CD4-positive, alpha-beta T cell treated with Interleukin-12 subunit alpha and Interleukin-12 subunit beta, for 1 hour (primary cell): Measurements from ENCODE around the gene HPS1.
A peak's percentile ranks its signal among the peaks of the same experiment; 100 is the strongest.

Experiments used
- DNase-seq: peaks from one replicate; pipeline ENCODE4 v3.0.0-alpha.2; 2020

The HPS1 gene

DNA sequence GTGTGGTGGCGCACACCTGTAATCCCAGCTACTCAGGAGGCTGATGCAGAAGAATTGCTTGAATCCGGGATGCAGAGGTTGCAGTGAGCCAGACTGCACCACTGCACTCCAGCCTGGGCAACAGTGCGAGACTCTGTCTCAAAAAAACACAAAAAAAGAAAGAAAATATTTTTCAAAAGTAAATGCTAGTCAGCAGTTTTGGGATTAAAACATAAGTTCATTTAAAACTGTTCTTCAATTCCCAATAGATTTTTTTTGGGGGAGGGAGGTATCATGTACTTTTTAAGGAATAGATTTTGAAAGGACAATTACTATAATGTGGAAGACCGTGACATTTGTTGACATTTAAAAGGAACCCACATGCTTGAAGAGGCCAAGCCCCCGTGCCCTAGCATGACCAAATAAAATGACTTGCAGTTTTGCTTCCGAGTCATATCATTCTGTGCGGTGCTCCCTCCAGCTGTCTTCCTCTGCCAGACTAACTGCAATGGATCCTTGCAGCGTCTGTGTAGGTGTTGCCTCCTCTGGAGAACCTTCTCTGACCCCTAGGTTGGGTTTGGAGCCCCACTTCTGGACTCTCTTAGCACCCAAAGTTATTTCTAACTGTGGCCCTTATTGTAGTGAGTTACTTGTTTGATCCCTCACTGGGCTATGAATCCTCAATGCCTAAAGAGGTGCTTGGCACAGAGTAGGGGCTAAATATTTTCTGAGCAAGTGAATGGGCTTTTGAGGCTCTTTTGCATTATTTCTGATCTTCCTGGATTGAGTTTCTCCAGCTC is 17.4 kb upstream of the HPS1 start:
- DNase-seq, result no peak

DNA sequence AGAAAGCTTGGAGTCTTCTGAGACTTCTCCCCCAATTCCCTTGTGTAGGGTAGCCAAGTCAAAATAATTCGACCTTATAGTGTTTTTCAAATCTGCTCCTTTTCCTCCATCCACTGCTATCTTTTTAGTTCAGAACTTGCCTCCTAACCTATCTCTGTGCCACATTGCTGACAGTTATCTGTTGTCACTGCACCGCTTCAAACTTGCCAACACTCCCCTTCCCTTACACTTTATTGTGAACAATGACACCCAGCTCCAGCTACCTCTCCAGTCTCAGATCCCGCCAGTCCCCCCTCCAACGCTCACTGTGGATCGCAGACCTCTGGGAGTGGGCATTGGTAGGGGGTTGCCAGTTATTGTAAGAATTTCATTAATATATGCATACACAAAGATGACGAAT is 16.3 kb upstream of the HPS1 start:
- no peak for DNase-seq

DNA sequence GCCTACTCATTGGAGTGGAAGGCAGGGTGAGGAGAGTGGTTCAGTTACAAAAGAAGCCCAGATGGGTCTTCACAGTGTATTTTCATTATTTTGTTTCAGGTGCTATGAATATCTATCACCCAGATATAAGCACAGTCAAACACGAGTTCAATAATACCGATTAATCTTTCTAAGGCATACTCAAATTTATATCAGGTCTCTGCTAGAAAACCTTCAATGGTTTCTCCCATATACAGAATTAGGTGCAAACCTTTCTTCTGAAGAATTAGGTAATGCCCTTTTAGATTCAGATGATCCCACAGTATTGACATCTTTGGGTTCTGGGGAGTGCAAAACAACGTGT is 14.7 kb upstream of the HPS1 start:
- DNase-seq, result no peak

DNA sequence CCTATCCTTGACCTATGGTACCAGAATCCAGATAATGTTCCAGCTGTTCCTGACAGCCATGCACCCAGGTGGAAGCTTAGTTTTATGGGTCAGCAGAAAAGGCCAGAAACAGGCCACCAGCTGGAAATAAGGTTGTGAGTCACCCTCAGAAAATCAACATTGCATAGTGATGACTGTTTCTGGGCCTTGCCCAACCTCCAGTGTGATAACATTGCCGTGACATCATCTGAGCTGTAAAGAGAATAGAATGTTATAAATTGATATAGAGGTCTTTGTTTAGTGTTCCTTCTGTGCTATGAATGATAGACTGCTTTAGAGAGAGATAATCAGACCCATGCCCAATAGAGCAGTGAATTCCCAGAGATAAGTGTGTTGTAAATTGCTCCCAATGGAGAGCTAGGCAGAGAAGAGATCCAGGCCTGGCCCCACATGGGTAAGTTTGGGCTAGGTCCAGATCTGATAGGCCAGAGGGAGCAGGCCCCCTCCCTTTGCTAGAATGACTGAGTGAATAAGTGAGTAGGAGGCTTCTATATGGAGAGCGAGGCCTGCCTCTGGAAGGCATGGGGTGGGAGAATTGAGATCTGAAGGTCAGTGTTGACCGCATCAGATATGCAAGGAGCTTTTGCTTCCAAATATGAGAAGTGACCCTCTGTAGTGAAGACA is 14.2 kb upstream of the HPS1 start:
- DNase-seq, result no peak

DNA sequence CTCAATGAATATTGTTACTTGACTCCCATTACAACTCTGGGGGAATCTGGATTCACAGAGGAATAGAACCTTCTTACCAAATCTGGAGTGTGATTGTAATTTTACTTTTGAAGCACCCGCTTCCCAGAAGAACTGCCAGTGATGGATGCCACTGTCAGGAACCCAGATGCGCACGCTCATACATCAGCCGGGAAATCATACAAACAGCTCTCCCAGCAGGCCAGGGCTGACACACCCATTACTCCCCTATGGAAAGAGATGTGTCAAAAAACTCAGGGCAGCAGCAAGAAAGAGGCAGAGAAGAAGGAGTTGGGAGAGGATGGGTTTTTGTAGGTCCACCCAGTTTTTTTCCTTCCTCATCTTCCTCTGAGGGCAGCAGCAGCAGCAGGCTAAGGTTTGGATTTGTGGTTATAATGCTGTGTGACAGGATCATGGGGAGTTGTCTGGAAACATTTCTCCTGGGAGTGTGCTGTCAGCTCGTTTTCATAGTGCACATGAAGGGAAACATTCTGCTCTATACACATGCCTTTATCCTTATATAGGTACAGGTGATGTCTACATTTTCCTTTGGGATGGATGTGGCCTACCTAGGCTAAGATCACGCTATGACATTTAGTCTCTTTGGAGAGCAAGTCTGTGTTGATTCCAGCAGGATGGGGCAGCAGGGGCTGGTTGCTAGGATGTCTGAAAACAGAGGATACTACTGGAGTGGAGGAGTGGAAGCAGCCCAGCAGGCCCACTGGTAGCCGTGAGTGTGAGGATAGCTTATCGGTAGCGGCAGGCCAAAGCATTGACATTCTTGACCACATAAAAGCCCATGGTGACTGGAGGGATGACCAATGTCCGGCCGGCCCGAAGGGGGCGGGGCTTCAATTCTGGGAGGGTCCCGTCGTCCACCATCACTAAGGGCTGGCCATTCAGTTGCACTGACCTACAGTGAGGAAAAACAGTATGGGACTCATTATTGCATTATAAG is 12.4 kb upstream of the HPS1 start:
- DNase-seq, result no peak

DNA sequence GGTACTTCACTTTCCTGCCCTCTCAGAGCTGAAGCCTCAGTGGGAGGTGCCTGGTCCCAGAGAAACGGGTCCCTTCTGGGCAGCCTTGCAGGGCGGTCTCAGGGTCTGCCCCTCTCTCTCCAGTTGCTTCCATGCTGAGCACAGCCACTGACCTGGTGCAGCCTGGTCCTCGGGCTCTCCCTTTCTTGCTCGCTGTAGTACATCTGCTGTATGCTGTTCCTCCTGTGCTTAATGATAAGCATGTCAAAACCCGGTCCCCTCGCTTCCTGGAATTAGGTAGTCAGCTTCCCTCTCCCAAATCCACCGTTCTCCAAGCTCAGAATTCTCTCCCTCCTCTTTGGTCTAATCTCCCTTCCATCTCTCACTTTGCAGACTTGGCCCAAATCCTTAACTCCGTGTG is 11.0 kb upstream of the HPS1 start:
- no peak for DNase-seq

DNA sequence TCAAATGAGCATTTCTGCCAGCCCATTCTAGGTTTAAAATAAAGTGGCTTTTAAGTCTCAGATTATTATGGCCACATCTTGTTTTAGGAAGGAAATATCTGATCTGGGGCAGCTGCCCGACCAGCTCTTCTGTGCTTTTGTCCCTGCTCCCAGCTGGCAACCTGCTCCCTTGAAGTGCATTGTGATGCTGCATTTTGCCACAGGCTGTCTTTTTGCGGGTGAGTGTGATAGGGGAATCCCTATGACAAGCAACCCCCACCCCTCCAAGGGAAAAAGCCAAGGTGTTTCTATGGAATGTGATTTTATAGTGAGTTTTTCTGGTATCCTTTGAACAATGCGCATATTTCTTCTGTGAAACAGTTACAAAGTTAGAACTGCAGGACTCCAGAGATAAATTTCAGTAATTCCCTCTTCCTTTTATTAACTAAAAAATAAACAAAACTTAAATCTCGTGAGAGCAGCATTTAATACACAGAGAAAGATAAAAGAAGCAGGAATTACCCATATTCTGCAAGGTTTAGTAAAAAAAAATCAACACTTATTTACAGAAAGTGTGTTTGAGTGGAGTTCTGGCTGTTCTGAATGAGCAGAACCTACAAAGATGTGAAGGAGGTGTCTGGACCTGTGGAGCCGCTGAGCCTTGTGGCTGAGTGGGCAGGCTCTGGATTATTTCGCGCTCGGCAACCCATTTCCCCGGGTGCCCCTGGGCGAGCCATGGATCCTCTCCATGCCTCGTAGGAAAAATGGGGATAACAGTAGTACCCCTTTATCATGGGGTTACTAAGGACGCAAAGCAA is 10.1 kb upstream of the HPS1 start:
- DNase-seq, result no peak

DNA sequence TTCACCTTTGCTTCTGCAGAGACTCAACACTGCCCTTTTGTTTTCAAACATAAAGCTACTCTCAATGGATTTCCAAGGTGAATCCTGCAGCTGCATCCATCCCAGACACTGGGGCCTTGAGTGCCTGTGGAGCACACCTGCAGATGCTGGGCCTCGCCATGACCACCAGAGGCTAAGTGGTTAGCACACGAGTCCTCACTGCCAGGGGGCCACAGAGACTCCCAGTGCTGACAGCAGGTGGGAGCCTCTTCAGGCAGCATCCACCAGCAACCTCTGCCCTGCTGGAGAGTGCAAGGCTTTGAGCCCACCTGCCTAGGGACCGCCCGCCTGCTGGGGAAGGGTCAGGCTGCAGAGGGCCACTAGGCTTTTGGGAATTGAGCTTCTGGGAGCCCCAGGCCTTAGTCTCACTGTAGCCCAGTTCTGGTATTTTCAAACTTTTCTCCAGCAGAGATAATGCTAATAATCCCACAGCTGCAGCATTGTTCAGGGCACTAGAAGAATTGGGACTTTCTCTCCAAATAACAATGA is 9.4 kb upstream of the HPS1 start:
- no peak for DNase-seq

DNA sequence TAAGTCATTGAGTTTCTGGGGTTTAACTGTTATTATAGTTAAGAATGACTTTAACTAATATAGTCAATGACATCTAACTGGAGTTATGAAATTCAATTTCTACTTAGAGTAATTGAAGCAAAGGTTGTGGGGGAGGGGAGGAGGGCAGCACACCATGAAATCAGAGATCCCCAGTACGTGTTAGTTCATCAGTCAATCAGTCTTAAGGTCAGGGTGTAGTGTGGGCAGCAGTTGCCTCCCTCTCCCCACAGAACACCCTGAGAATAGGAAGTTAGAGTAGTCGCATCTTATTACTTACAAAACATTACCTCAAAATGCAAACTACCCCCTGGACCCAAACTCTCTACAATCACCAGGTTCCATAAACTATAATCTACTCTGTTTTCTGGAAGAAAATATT is 7.0 kb upstream of the HPS1 start:
- no peak for DNase-seq

DNA sequence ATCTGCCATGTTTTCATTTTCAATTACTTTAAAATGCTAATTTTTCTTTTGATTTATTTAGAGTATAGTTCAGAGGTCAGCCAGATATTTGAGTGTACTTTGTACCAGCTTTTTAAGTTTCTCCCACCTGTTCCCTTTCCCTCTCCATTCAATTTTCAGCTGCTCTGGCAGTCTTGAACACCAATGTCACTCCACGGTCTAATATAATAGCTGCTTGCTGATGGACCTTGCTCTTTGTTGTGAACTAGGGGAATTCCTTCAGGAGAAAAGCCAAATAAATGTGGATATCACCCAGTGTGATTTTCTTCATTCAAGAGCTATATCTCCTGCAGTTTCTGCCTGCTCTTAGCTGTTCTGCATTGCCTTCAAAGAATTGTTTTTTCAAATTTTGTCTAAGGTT is 3.9 kb upstream of the HPS1 start:
- no peak for DNase-seq

DNA sequence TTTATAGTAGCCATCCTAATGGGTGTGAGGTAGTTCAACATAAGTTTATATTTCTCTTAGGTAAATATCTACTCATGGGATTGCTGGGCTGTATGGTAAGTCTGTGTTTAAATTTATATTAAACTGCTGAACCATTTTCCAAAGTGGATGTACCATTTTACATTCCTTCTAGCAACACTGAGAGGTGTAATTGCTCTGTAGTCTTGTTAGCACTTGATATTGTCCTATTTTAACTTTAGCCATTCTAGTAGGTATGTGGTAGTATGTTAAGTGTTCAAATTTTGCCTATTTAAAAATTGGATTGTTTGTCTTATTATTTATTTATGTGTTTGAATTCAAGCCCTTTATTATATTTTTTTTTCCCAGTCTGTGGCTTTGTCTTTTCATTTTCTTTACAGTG is 2.6 kb upstream of the HPS1 start:
- DNase-seq, result no peak

DNA sequence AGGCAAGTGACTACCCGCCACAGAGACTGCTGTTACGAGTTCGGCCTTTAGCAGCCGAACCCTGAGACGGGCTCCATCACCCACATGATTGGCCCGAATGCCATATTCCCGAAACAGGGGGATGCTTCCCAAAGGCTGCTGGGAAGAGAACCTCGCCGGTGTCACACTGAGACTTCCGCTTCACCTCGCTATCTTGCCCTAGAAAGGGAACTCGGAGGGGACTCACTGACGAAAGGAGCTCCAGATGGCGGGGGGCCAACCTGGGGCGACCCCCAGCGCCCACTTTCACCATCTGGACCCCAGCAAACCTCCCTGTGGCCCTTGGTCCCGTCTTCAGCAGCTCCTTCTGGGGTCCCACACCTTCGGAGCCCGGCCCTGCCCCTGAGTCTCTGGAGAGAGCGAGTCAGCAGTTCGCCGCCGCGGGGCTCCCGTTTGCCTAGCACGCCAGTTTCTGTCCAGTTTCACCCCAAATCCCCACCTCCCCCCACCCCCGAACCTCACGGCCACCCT is 529 bp downstream of the HPS1 start:
- peak; percentile 23 for DNase-seq

DNA sequence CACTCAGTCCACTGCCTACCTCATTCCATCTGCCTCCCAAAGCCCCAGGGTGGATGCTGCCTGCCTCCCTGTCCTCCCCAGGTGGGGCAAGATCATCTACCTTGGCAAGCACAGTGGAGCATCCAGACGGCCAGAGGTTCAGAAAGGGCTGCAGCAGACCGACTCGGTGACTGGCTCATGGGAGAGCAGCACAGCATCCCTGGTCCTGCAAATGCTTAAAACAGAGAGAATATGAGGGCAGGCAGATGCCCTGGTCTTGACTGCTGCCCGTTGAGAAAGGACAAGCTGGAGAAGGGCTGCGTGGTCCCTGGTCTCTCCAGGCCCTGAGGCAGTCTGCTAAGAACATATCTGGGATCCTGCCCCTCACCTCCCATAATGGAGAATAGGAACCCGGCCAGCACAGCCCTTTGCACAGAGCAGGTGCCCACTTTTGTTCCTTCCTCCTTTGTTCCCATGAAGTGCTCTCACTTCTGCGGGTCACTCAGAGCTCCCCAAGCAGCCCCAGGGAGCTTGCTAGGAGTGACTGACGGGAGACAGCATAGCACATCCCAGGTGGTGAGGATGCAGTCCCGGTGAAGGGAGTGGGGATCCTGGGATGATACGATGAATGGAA is 1.4 kb downstream of the HPS1 start:
- DNase-seq, result no peak

DNA sequence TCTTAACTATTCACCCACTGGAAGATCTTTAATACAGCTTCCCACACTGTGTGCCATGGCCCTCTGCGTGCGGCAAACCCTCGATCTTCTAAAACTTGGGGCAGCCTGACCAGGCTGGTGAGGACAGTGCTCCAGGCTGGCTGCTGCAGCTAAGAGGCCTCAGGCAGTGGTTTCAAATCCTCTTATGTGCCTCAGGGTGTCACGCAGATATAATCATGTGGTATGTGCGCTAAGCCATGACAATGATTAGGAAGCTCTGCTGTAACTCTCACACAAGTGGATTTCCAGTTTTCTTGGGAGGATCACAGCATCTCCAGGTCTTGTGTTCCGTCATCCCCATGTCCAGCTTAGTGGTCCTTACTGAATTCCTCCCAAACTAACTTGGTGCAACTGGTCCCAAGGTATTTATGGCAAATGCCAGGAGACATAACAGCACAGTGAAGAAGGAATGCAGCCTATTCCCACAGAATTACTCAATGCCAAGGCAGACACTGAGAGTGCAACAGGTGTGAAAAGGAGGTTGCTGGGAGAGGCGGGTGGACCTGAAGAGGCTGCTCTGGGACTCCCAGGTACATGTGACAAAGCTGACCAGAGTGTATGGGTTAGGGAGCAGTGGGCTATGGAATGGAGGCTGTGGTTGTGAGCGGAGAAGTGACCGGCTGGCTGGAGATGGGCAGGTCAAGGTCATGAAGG is 2.3 kb downstream of the HPS1 start:
- DNase-seq, result no peak

DNA sequence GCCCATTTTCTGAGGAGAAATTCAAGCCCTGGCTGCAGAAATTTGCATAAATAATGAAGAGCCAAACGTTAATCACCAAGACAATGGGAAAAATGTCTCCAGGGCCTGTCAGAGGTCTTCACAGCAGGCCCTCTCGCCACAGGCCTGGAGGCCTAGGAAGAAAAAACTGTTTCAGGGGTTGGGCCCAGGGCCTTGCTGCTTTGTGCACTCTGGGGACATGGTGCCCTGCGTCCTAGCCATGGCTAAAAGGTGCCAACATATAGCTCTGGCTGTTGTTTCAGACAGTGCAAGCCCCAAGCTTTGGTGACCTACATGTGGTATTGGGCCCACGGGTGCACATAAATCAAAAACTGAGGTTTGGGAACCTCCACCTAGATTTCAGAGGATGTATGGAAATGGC is 8.0 kb downstream of the HPS1 start:
- no peak for DNase-seq

DNA sequence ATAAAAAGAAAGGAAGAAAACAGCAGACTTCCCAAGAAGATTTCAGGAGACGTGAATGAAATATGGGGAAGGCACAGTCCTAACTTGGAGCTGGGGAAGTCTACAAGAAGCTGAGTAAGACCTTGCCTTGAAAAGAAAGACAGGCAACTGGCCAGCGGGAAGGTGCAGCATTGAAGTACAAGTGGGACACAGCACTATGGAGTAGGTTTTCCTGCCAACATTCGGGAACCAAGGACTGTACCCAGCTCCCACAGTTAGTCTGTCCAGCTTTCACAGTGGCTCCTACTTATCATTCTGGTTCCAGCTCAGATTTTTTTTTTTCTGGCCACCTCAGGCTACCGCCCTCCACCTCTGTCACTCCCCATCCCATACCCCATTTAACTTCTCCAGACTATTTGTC is 10.0 kb downstream of the HPS1 start:
- no peak for DNase-seq

DNA sequence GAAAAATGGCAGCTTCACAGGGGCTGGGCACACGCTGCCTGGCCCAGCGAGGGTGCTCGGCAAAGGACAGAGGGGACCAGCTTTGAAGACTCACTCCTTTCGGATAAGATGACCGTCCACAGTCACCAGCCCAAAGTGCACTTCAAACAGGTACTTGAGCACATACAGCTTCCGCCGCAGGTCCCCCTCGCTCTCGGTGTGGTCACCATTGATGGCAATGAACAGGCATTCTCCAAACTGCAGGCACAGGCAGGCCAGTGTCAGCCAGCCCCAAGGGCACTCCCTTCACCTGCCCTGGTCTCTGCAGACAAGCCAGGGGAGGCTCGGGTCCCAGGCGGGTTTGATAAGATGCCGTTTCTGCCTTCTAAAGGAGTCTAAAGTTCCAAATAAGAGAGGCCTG is 11.6 kb downstream of the HPS1 start:
- no peak for DNase-seq

DNA sequence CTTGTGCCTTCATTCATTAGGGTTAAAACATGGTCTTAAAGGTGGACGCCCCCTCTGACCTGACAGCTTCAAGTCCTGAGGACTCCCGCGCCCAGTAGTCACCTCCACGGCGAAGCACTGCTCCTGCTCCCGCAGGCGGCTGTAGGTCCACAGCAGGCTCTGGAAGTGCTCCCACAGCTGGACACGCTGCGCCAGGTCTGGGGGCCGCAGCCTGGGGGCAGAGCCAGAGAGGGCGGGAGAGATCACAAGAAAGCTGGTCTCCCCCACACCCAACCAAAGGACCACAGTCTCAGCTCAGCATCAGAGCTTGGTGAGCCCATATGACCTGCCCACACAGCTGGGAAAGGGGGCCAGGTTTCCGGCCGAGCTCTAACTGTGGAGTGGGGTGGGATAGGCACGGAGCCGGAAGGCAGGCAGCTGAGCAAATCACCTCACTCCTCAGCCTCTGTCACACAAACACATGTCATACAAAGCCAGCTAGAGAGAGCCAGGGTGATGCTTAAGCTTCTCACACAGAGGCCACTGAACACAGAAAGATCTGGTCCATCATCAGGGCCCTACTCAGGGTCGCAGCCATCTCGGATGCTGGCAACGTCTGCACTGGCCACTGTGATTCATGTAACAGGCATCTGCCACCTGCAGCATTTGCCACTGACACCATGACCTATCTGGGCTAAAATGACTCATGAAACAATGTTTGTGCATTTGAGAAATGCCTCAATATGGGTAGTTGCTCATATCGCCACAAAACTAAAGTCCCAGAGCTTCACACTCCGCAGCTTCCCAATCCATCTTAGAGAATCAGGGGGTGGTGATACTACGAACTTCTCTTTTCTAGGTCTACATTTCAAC is 12.6 kb downstream of the HPS1 start:
- no peak for DNase-seq

DNA sequence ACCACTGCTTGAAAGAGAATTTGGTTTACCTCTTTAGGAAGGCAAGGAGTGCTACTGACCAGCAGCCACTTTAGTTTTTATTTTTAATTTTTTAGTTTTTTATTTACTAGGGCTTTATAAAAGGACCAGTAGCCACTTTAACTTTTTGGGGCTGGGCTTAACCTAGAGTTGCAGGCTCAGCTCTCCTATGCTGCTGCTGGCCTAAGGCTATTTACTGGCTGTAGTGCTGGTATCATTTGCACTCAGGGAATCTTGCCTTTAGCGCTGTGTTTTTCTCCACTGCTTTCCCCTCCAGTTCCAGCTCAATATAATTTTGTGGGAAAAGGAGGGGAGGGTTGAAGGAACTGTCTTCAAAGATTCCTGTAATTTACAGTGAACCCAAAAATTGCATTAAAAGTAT is 13.4 kb downstream of the HPS1 start:
- no peak for DNase-seq

DNA sequence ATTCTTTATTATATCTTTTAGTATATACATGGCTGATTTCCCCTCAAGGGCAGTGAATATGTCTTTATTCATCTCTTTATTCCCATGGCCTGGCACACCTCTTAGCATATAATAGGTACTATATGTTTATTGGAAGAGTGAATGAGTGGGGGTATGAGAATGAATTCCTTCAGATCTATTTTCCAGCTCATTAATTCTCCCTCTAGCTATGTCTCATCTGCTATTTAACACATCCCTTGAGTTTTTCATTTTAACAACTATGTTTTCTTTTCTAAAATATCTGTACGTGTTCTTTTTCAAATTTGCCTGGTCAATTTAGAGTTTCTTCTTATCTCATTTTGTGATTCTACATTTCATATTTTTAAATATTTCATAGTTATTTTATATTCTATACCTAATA is 14.4 kb downstream of the HPS1 start:
- DNase-seq, result no peak
